GM18858 (cell line): ENCODE data around the gene MTM1.

Experiments
- ATAC-seq: cut with Tn5 transposase; IDR thresholded peaks from one replicate; pipeline ENCODE4 v1.9.1; 2021; ENCODE audit not compliant: unreplicated experiment

MTM1 gene

GRCh38 chrX:150602296-150602695, 33.9 kb downstream of the MTM1 start:
- ATAC-seq = no peak

GRCh38 chrX:150602743-150603142, 34.3 kb downstream of the MTM1 start:
- no peak for ATAC-seq

DNA sequence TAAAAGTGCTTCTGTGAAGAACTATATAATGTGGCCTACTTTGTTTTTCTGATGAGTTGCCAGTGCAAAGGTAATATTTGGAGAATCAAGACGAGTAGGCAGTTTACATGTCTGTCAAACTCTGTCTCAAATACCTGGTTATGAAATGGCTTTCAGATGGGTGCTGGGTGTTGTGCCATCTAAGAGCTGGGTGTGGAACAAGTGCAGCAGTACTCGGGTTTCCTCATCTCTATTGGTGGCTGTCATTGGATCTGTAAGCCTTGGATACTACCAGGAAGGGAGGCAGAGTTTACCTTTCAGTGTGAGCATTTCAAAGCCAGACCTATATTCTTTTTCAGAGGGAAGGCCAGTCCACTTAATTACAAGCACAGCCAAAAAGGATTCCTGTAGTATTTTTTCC, 37.2 kb downstream of the MTM1 start:
- ATAC-seq = no peak

- no peak for ATAC-seq
Observed at GRCh38 chrX:150607201-150607600, 38.8 kb downstream of the MTM1 start.

GRCh38 chrX:150610043-150610442, 41.6 kb downstream of the MTM1 start:
- no peak for ATAC-seq

- ATAC-seq = no peak
Observed at GRCh38 chrX:150610446-150610845, 42.0 kb downstream of the MTM1 start.

- ATAC-seq = no peak
Observed at GRCh38 chrX:150615356-150615755, 46.9 kb downstream of the MTM1 start.

GRCh38 chrX:150616179-150616862, 47.9 kb downstream of the MTM1 start:
- no peak for ATAC-seq

DNA sequence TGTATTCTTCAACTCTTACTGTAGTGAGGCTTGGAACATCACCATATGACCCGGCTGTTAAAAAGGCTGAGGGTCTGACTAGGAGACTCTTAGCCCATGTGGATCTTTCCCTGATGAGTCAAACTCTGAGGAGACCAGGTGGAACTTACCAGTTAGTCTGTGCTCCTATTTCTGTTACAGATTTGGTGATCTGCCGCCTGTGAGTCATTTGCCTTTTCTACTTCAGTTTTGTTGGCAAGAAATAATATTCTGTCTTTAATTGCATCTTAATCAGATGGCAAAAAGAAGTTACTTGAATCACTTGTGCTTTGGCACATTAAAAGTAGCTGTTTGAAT, 48.4 kb downstream of the MTM1 start:
- no peak for ATAC-seq

GRCh38 chrX:150621652-150622051, 53.2 kb downstream of the MTM1 start:
- ATAC-seq = no peak

DNA sequence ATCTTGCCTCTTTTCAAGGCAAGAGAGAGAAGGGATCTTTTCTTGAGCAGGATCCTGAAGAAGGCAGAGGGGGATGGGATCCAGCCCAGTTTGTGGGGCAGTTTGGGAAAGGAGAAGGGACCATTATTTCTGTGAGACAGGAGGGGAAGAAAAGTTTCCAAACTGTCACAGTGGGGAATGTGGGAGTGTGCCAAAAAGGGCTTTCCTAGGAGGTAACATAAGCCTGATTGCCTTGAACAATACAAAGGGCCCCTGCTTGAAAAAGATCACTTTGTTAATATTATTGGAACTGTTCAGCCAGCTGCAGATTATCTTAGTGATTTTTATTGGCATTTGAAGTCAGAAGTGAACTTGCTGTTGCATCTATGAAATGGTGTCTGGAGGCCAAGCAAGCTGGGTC, 55.2 kb downstream of the MTM1 start:
- ATAC-seq = no peak

- no peak for ATAC-seq
Observed at GRCh38 chrX:150625097-150625496, 56.7 kb downstream of the MTM1 start.

- no peak for ATAC-seq
Observed at GRCh38 chrX:150625875-150626274, 57.5 kb downstream of the MTM1 start.

- ATAC-seq = no peak
Observed at GRCh38 chrX:150627957-150628356, 59.5 kb downstream of the MTM1 start.

- ATAC-seq = peak; percentile 98
Observed at GRCh38 chrX:150635952-150636351, 67.5 kb downstream of the MTM1 start.

DNA sequence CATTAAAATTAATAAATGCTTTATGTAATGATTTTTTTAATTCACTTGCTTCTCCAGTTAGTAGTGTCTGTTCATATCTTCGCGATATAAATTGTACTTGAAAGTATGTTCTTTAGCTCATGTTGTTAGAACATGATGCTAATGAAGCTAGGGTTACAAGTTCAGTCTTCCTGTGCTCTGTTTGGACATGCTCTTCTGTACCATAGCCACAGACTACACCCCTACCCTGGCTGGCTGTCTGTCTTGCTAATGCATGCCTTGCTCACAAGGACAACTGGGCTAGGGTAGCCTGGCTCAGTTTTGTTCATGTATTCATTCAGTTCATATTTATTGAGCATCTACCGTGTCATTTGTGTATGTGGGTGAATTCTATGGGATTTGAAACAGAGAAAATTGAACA, 74.0 kb downstream of the MTM1 start:
- ATAC-seq = no peak

DNA sequence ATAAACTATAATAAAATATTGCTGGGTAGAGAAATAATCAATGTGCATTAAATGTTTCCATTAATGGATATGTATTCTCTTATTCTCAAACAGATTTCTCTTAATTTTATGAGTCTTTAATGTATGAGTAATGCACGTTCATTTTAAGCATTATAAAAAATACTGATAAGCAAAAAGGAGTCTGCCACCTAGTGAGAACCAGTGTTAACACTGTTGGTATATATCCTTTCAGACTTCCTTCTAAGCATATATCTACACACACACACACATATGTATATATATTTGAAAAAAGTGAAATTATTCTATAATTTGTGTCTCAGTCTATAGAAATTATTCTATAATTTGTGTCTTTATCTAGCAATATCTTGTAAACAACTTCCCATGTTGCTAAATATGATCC, 74.8 kb downstream of the MTM1 start:
- ATAC-seq = no peak

DNA sequence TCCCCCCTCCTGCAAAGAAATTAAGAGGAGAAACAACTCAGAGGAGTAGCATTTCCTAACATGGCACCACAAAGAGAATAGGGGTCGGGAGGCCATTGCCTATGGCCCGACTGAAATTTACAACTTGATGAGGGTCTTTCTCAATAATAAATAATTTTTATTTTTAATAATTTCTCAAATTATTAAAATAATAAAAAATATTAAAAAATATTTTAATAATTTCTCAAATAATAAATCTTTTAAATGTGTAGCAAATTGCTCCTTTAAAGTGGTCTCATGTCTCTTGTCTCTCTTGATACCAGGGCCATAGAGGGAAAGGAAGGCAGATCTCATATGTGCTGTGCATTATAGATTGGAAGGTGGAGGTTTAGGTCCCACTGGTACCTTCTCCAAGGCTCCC, 75.5 kb downstream of the MTM1 start:
- no peak for ATAC-seq

GRCh38 chrX:150644422-150644821, 76.0 kb downstream of the MTM1 start:
- no peak for ATAC-seq

DNA sequence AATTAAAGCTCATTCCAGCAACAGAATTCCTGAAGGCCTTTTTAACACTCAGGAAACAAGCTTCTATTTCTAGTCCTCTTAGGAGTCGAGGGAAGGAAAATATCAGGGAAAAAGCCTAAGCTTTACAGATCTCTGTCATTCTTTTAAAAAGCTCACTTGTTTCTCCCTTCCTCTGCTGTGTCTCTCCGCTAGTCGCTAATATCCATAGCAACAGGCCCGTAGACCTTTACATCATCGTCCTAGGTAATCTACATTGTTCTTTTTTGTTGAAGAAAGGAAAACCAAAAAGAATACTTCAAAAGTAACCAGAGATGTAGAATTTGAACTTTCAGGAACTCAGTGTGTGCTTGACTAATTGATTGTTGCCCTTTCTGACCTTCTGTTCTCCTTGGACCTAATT, 78.9 kb downstream of the MTM1 start:
- ATAC-seq = no peak

DNA sequence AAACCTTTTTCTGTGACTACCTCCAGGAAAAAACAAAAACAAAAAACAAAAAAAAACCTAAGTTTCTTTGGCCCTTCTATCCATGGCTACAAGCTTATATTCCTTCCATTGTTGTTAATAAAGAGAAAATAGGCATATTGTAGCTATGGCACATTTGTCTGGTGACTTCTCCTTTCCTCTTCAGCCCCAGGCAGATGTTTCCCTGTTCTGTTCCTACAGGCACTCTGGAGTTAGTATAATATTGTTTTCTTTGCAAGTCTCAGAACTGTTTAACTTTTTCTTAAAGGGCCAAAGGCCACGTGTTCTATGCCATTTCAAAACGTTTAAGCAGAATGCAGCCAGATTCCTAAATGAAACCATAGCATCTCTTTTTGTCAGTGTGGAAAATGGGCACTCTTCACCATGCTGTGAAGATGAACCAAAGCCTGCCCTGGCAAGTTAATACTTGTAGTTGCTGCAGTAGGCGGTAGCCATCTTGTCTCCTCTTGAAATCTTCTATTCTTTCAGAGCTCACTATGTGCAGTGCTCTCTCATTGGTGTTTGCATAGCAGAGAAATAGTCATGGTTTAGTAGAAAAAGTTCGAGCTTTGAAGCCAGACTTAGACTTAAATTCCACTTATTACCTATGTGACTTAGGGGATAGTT, 80.0 kb downstream of the MTM1 start:
- ATAC-seq = no peak

DNA sequence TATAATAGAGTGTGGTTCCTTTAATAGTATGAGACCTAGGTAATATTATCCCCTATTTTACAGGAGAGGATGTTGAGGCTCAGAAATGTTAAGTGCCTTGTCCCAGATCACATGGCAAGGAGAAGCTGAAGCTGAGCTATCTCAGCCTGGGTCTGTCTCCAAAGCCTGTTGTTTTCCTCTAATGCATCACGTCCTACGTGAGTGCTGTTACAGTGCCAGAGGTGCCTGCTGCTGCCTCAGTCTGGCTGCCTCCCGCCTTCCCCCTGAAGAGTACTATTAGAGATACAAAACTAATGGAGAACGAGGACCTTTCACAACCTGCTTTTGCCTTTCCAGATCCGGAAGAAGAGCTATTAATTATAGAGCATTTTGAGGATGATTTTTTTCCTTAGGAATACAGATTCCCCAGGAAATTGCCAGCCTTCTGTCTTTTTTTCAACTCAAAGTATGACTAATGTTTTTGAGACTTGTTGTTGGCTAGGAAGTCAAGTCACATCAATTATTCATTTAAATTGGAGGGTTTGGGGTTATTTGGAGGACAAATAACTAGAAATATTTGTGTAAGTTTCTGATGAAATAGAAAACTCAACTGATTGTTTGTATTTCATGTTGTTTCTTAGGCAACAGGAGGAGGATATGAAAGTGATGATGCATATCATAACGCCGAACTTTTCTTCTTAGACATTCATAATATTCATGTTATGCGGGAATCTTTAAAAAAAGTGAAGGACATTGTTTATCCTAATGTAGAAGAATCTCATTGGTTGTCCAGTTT, 80.9 kb downstream of the MTM1 start:
- ATAC-seq = no peak
